MM.1S (cell line): ENCODE measurements around the gene ECE1.

Experiments used
- EZH2phosphoT487 ChIP-seq: fragments of 300-600 bp; sonication (generic); IDR thresholded peaks from 2 replicates; pipeline ENCODE4 v1.6.1; 2018; ENCODE audit warnings: antibody characterized with exemption, low read length
- TF ChIP-seq, protein P1 (sequence below): fragments of 300-600 bp; sonication (generic); IDR thresholded peaks from 2 replicates; pipeline ENCODE4 v1.5.1; 2016; ENCODE audit warnings: antibody characterized with exemption, low read length, mixed read lengths

DNA sequence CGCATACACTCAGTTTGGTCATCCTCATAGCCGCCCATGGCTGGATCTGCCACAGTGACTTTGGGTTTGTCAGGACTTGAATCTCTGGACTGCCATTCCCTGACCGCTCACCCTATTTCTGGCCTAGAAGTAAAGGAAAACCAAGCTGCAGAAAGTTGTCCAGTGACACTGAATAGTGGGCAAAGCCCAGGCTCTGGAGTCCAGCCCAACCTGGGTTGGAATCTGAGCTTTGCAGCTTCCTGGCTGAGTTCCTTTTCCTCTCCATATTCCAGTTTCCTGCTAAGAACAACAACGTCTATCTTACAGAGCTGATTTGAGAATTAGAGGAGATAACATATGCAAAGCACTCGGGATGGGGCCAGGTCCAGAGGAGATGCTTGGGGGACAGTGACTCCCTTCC, 98.0 kb downstream of the ECE1 start:
- TF ChIP-seq, protein P1, sequence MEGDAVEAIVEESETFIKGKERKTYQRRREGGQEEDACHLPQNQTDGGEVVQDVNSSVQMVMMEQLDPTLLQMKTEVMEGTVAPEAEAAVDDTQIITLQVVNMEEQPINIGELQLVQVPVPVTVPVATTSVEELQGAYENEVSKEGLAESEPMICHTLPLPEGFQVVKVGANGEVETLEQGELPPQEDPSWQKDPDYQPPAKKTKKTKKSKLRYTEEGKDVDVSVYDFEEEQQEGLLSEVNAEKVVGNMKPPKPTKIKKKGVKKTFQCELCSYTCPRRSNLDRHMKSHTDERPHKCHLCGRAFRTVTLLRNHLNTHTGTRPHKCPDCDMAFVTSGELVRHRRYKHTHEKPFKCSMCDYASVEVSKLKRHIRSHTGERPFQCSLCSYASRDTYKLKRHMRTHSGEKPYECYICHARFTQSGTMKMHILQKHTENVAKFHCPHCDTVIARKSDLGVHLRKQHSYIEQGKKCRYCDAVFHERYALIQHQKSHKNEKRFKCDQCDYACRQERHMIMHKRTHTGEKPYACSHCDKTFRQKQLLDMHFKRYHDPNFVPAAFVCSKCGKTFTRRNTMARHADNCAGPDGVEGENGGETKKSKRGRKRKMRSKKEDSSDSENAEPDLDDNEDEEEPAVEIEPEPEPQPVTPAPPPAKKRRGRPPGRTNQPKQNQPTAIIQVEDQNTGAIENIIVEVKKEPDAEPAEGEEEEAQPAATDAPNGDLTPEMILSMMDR: no peak
- no peak for TF ChIP-seq EZH2phosphoT487
